K562 (cell line): ENCODE results near the gene ARHGAP9. TPM values are rescaled to one million over a fixed set of nuclear protein-coding genes. Genes with fewer than 3 reads are reported as not detected.

ENCODE experiments used
- BRD4 ChIP-seq: fragments of 200-600 bp; sonication (generic); IDR thresholded peaks from 2 replicates; pipeline ENCODE4 v1.6.1; 2017; ENCODE audit warnings: inconsistent platforms
- CEBPG ChIP-seq, 3 experiments: fragments of 200-800 bp in 1 of 3; sonication (Bioruptor generic) in 1 of 3; sonication (generic) in 1 of 3; formaldehyde crosslinking in 1 of 3; IDR thresholded peaks in 2 of 3; conservative IDR thresholded peaks in 1 of 3; 2 replicates each; pipeline versions ENCODE4 v1.6.1 to v1.8.0; 2016 to 2022; ENCODE audit warnings: missing compliant biosample characterization in 2 of 3, missing genetic modification characterization in 2 of 3, mild to moderate bottlenecking in 1 of 3, missing genetic modification reagents in 1 of 3
- CHD1 ChIP-seq: fragments of 200-600 bp; sonication (generic); IDR thresholded peaks from one replicate; pipeline ENCODE4 v1.6.1; 2012; ENCODE audit warnings: mild to moderate bottlenecking, moderate library complexity, low read length, inconsistent platforms
- DEAF1 ChIP-seq: fragments of 450-650 bp; formaldehyde crosslinking; IDR thresholded peaks from 2 replicates; pipeline ENCODE4 v1.4.0; 2020; ENCODE audit warnings: mild to moderate bottlenecking, moderate library complexity
- E2F5 ChIP-seq: sonication (generic); formaldehyde crosslinking; IDR thresholded peaks from 2 replicates; pipeline ENCODE4 v1.8.0; 2022; ENCODE audit warnings: mild to moderate bottlenecking, missing genetic modification reagents
- ETS2 ChIP-seq: IDR thresholded peaks from 2 replicates; pipeline ENCODE4 v1.6.1; 2016; ENCODE audit warnings: borderline replicate concordance, missing genetic modification characterization, mild to moderate bottlenecking, moderate library complexity, missing compliant biosample characterization; ENCODE audit not compliant: poor library complexity, severe bottlenecking
- NFE2L1 ChIP-seq: fragments of 450-650 bp; IDR thresholded peaks from 2 replicates; pipeline ENCODE4 v1.6.1; 2016; ENCODE audit warnings: missing genetic modification characterization, low read depth, mild to moderate bottlenecking, missing compliant biosample characterization, moderate library complexity, borderline replicate concordance
- PML ChIP-seq: IDR thresholded peaks from 2 replicates; pipeline ENCODE4 v1.6.1; 2012; ENCODE audit warnings: low read length, inconsistent platforms
- POLR2AphosphoS2 ChIP-seq: IDR thresholded peaks from 2 replicates; pipeline ENCODE4 v1.6.1; 2012; ENCODE audit warnings: low read length, improper control_type of control experiment
- PRDM10 ChIP-seq: fragments of 450-650 bp; IDR thresholded peaks from 2 replicates; pipeline ENCODE4 v1.6.1; 2018; ENCODE audit not compliant: partially characterized antibody
- PTBP1 ChIP-seq: fragments of 200-400 bp; formaldehyde crosslinking; IDR thresholded peaks from 2 replicates; pipeline ENCODE4 v1.6.1; 2017; ENCODE audit warnings: low read depth, low read length
- RBBP5 ChIP-seq: fragments of 200-600 bp; sonication (generic); IDR thresholded peaks from 2 replicates; pipeline ENCODE4 v1.6.1; 2012; ENCODE audit warnings: borderline replicate concordance, mild to moderate bottlenecking, low read length, control low read depth, inconsistent platforms; ENCODE audit not compliant: insufficient read depth, poor library complexity, severe bottlenecking
- SIX5 ChIP-seq, 2 experiments: IDR thresholded peaks; 2 replicates each; pipeline ENCODE4 v1.6.1; 2011; ENCODE audit warnings: low read length in 2 of 2, borderline replicate concordance in 1 of 2, low read depth in 1 of 2, mild to moderate bottlenecking in 1 of 2, moderate library complexity in 1 of 2; ENCODE audit not compliant: insufficient read depth in 1 of 2
- ZBTB17 ChIP-seq: fragments of 450-650 bp; formaldehyde crosslinking; IDR thresholded peaks from 2 replicates; pipeline ENCODE4 v1.4.0; 2020; ENCODE audit warnings: mild to moderate bottlenecking
- ZNF165 ChIP-seq: fragments of 250-450 bp; sonication (Bioruptor Pico); IDR thresholded peaks from 2 replicates; pipeline ENCODE4 v1.4.0; 2020; ENCODE audit warnings: borderline replicate concordance
- ZNF696 ChIP-seq: fragments of 250-450 bp; sonication (Bioruptor Pico); conservative IDR thresholded peaks from 2 replicates; pipeline ENCODE4 v1.4.0; 2020; ENCODE audit warnings: mild to moderate bottlenecking, moderate library complexity
- polyA plus RNA-seq, 8 experiments: library from polyadenylated mRNA; depleted of rRNA in 4 of 8; stranded (reverse) in 5 of 8; unstranded in 3 of 8; fragments of >200 nt; fragmentation: Nextera tagmentation in 2 of 8; fragmentation: Illumina TruSeq in 1 of 8; extraction: Ambion mirVana in 2 of 8; extraction: Trizol in 1 of 8; gene quantifications; 2 replicates each; pipeline versions ENCODE4 v1.2.1 to v1.2.3, GENCODE V29; 2011 to 2014; ENCODE audit warnings: inconsistent platforms in 1 of 8, missing spikeins in 1 of 8
- total RNA-seq, 7 experiments: library from RNA; depleted of rRNA in 6 of 7; stranded (reverse); fragments of >200 nt in 6 of 7; fragmentation: Illumina TruSeq in 2 of 7; extraction: Trizol in 2 of 7; gene quantifications; 2 replicates each; pipeline versions ENCODE4 v1.2.1 to v1.2.3, GENCODE V29; 2011 to 2021; ENCODE audit warnings: low replicate concordance in 1 of 7

The ARHGAP9 gene
- total and polyA plus RNA-seq, 9 of the 15 experiments (the other 6 are each of a cell fraction or from before 2014, with no cell fraction given) = 1.5 to 10.2 (median 5.1) TPM

- no peak for TF ChIP-seq ZNF696 (CRISPR knock-in tag)
- no peak for TF ChIP-seq RBBP5
- TF ChIP-seq PML = no peak
- no peak for TF ChIP-seq BRD4
- no peak for TF ChIP-seq DEAF1 (CRISPR knock-in tag)
- TF ChIP-seq POLR2AphosphoS2 = no peak; the same call in 1 of the 2 replicates
- TF ChIP-seq ZBTB17 (CRISPR knock-in tag) = peak; percentile 68; the same call in 1 of the 2 replicates
- no peak for TF ChIP-seq PRDM10
- no peak for TF ChIP-seq ZNF165 (CRISPR knock-in tag)
- TF ChIP-seq E2F5 (CRISPR knock-in tag) = no peak
- TF ChIP-seq SIX5 (IDR thresholded peaks at IDR 0.05; ENCODE audit: borderline replicate concordance in 1 of 2, insufficient read depth in 1 of 2, low read depth in 1 of 2, low read length in 2 of 2) = no peak
- peak; percentile 29 for TF ChIP-seq CHD1
- TF ChIP-seq CEBPG (CRISPR knock-in tag; IDR thresholded peaks at IDR 0.05) = no peak
- TF ChIP-seq CEBPG (tag; conservative IDR thresholded peaks at IDR 0.05 in 1 of 2, IDR thresholded peaks at IDR 0.05 in 1 of 2) = 0 out of 4 replicates have a peak, but pooled peaks of 1 of the 2 experiments have one; percentile 0
- no peak for TF ChIP-seq PTBP1
- TF ChIP-seq ETS2 (tag) = no peak
- TF ChIP-seq NFE2L1 (tag) = no peak
Measured at GRCh38 chr12:57523706-57524614, 44.3 kb upstream of the ARHGAP9 start (continued).
